AG09309 (cell line): Measurements from ENCODE around the gene PRSS3.
"Not testable (repeated sequence)": the region's sequence is repeated elsewhere in the genome, so short reads cannot be mapped to it uniquely, and the experiment has no call there.

Experiments used
- DNase-seq: peaks from one replicate; pipeline ENCODE4 v3.0.0-alpha.2; 2010; ENCODE audit warnings: low read depth
- H3K4me3 ChIP-seq: 2 replicates; pipeline ENCODE4 v1.5.1; 2011; ENCODE audit warnings: mild to moderate bottlenecking, low read depth, low read length, moderate library complexity; ENCODE audit not compliant: control insufficient read depth
- CTCF ChIP-seq: IDR thresholded peaks from 2 replicates; pipeline ENCODE4 v1.5.1; 2011; ENCODE audit warnings: mild to moderate bottlenecking, low read depth, low read length, inconsistent platforms; ENCODE audit not compliant: insufficient read depth, control insufficient read depth; ENCODE audit errors: missing control alignments

The PRSS3 gene

GRCh38 chr9:33762343-33762742 lies 33.0 kb upstream of the PRSS3 start:
- DNase-seq: no peak
- no peak for TF ChIP-seq CTCF

GRCh38 chr9:33763709-33764108 lies 31.7 kb upstream of the PRSS3 start:
- H3K4me3 ChIP-seq, DNase-seq: not testable (repeated sequence)

More at GRCh38 chr9:33762343-33762742, 33.0 kb upstream of the PRSS3 start:
- no peak overlapping the region for H3K4me3 ChIP-seq

- no peak for TF ChIP-seq CTCF
- DNase-seq: no peak
- no peak overlapping the region for H3K4me3 ChIP-seq
Observed at GRCh38 chr9:33765411-33765810, 29.9 kb upstream of the PRSS3 start.

GRCh38 chr9:33770156-33770880 lies 25.0 kb upstream of the PRSS3 start:
- not testable (repeated sequence) for DNase-seq

GRCh38 chr9:33773135-33773534 lies 22.2 kb upstream of the PRSS3 start:
- not testable (repeated sequence) for H3K4me3 ChIP-seq, DNase-seq

More at GRCh38 chr9:33770156-33770880, 25.0 kb upstream of the PRSS3 start:
- H3K4me3 ChIP-seq: not testable (repeated sequence)

- H3K4me3 ChIP-seq, DNase-seq: not testable (repeated sequence)
Observed at GRCh38 chr9:33774074-33774659, 21.2 kb upstream of the PRSS3 start.

- TF ChIP-seq CTCF: no peak
- DNase-seq: no peak
Observed at GRCh38 chr9:33776578-33776977, 18.8 kb upstream of the PRSS3 start.

GRCh38 chr9:33778700-33779351 lies 16.5 kb upstream of the PRSS3 start:
- peak; percentile 90 for TF ChIP-seq CTCF
- no peak overlapping the region for H3K4me3 ChIP-seq
- no peak for DNase-seq

More at GRCh38 chr9:33776578-33776977, 18.8 kb upstream of the PRSS3 start:
- H3K4me3 ChIP-seq: no peak overlapping the region

GRCh38 chr9:33780276-33780675 lies 15.1 kb upstream of the PRSS3 start:
- no peak for TF ChIP-seq CTCF
- no peak overlapping the region for H3K4me3 ChIP-seq
- no peak for DNase-seq
